GM23248 (cell line): ENCODE measurements around the gene NANP.

Experiments
- EZH2 ChIP-seq: fragments of 200-600 bp; sonication (generic); IDR thresholded peaks from 2 replicates; pipeline ENCODE4 v1.6.1; 2018; ENCODE audit warnings: antibody characterized with exemption, mild to moderate bottlenecking; ENCODE audit not compliant: insufficient read depth, poor library complexity, severe bottlenecking
- EZH2phosphoT487 ChIP-seq: fragments of 200-600 bp; sonication (generic); IDR thresholded peaks from 2 replicates; pipeline ENCODE4 v1.6.1; 2018; ENCODE audit warnings: antibody characterized with exemption, moderate library complexity, mild to moderate bottlenecking, low read depth; ENCODE audit not compliant: insufficient read depth

GRCh38 chr20:25571817-25572216, 52.0 kb downstream of the NANP start:
- no peak for TF ChIP-seq EZH2
- TF ChIP-seq EZH2phosphoT487, result no peak
